ENCODE measurements around the gene MCUR1. TPM values are rescaled to one million over a fixed set of nuclear protein-coding genes. Genes with fewer than 3 reads are reported as not detected.

Gene MCUR1
- total RNA-seq, 2 donors from 2014 or later: 33.8 to 38.6 TPM

DNA sequence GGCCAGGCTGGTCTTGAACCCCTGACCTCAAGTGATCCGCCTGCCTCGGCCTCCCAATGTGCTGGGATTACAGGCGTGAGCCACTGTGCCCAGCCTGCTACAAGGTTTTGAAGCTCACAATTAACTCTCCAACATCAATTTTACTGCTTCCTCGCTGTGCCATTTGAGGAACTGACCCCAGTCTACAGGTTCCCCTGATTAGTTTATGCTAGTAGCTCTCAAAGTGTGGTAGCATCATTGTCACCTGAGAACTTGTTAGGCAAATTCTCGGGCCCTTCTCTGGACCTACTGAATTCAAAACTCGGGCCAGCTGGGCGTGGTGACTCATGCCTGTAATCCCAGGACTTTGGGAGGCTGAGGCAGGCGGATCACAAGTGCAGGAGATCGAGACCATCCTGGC lies 49.4 kb downstream of the MCUR1 start:
- Mint-ChIP-seq H3K9me3 (peaks cover 2% of the 10 kb centered on the region), H3K27ac (no peak overlapping the region), H3K4me3 (no peak overlapping the region), H3K4me1 (no peaks in the 10 kb centered on the region), H3K36me3 (ENCODE audit: low read depth) (no peaks in the 10 kb centered on the region), H3K27me3 (ENCODE audit: insufficient read depth) (no peaks in the 10 kb centered on the region)
- WGBS, 2 experiments (ENCODE audit: insufficient coverage in 1 of 2, insufficient read length in 1 of 2): 92 to 93% methylated on average over 4 to 9 of the region's 9 CpGs
- Histone ChIP-seq H3K9me3 (ENCODE audit: control insufficient read depth, low read length) (no peaks in the 10 kb centered on the region), H3K4me1 (ENCODE audit: control insufficient read depth, insufficient read depth, low read length) (no peaks in the 10 kb centered on the region), H3K27ac (ENCODE audit: low read depth, low read length) (no peak overlapping the region), H3K4me3 (ENCODE audit: low read length) (no peak overlapping the region), H3K27me3 (ENCODE audit: control insufficient read depth, insufficient read depth, low read length, poor library complexity, severe bottlenecking) (no peaks in the 10 kb centered on the region), H3K36me3 (ENCODE audit: control insufficient read depth, insufficient read depth, low read length) (no peaks in the 10 kb centered on the region), H3K9ac (ENCODE audit: extremely low read depth, low read length, poor library complexity, severe bottlenecking) (no peak overlapping the region)
- no peak for TF ChIP-seq CTCF (conservative IDR thresholded peaks at IDR 0.05)
- DNase-seq: no peak

GRCh38 chr6:13763740-13764381 lies 50.5 kb downstream of the MCUR1 start:
- H3K4me1 ChIP-seq (ENCODE audit: control insufficient read depth, insufficient read depth, low read length): no peaks in the 10 kb centered on the region
- H3K27me3 ChIP-seq (ENCODE audit: control insufficient read depth, insufficient read depth, low read length, poor library complexity, severe bottlenecking): no peaks in the 10 kb centered on the region
- Mint-ChIP-seq H3K27me3 (ENCODE audit: insufficient read depth) (no peaks in the 10 kb centered on the region), H3K4me3 (no peak overlapping the region), H3K9me3 (peaks cover 2% of the 10 kb centered on the region), H3K36me3 (ENCODE audit: low read depth) (no peaks in the 10 kb centered on the region), H3K4me1 (no peaks in the 10 kb centered on the region), H3K27ac (no peak overlapping the region)
- no peak overlapping the region for H3K27ac ChIP-seq (ENCODE audit: low read depth, low read length)
- H3K36me3 ChIP-seq (ENCODE audit: control insufficient read depth, insufficient read depth, low read length): no peaks in the 10 kb centered on the region
- no peak for TF ChIP-seq CTCF (conservative IDR thresholded peaks at IDR 0.05)
- H3K9ac ChIP-seq (ENCODE audit: extremely low read depth, low read length, poor library complexity, severe bottlenecking): no peak overlapping the region
- no peak overlapping the region for H3K4me3 ChIP-seq (ENCODE audit: low read length)
- no peak for DNase-seq
- H3K9me3 ChIP-seq (ENCODE audit: control insufficient read depth, low read length): no peaks in the 10 kb centered on the region
- 86 to 97% methylated on average over 3 to 5 of the region's 5 CpGs for WGBS, 2 experiments (ENCODE audit: insufficient coverage in 1 of 2, insufficient read length in 1 of 2)

GRCh38 chr6:13762611-13763441 lies 51.5 kb downstream of the MCUR1 start:
- no peak for DNase-seq
- H3K27me3 ChIP-seq (ENCODE audit: control insufficient read depth, insufficient read depth, low read length, poor library complexity, severe bottlenecking): no peaks in the 10 kb centered on the region
- no peaks in the 10 kb centered on the region for H3K36me3 Mint-ChIP-seq (ENCODE audit: low read depth)
- TF ChIP-seq CTCF (conservative IDR thresholded peaks at IDR 0.05): no peak
- no peak overlapping the region for H3K4me3 ChIP-seq (ENCODE audit: low read length)
- no peak overlapping the region for H3K27ac Mint-ChIP-seq
- H3K36me3 ChIP-seq (ENCODE audit: control insufficient read depth, insufficient read depth, low read length): no peaks in the 10 kb centered on the region
- no peaks in the 10 kb centered on the region for H3K4me1 ChIP-seq (ENCODE audit: control insufficient read depth, insufficient read depth, low read length)
- H3K27me3 Mint-ChIP-seq (ENCODE audit: insufficient read depth): no peaks in the 10 kb centered on the region
- no peaks in the 10 kb centered on the region for H3K4me1 Mint-ChIP-seq
- H3K9me3 Mint-ChIP-seq: no peaks in the 10 kb centered on the region
- H3K27ac ChIP-seq (ENCODE audit: low read depth, low read length): peak overlapping the region; percentile 92
- H3K9ac ChIP-seq (ENCODE audit: extremely low read depth, low read length, poor library complexity, severe bottlenecking): no peak overlapping the region
- no peak overlapping the region for H3K4me3 Mint-ChIP-seq
- H3K9me3 ChIP-seq (ENCODE audit: control insufficient read depth, low read length): no peaks in the 10 kb centered on the region
- 91 to 92% methylated on average over 4 to 6 of the region's 6 CpGs for WGBS, 2 experiments (ENCODE audit: insufficient coverage in 1 of 2, insufficient read length in 1 of 2)

All from endodermal cell (in vitro differentiated cells).